Spleen (tissue), 11 donors: ENCODE results near the gene EEF1G. TPM values are rescaled to one million over a fixed set of nuclear protein-coding genes. Genes with fewer than 3 reads are reported as not detected.

Experiments used
- DNase-seq: peaks from one replicate; pipeline ENCODE4 v3.0.0-alpha.2; 2020
- H3K27ac ChIP-seq, 8 donors: fragments of 200-600 bp; sonication (generic) in 7 of 8; 1 replicate in 4 of 8; 2 replicates in 4 of 8; pipeline versions ENCODE4 v1.5.0 to v1.8.0; 2016 to 2021; ENCODE audit warnings: inconsistent platforms in 4 of 8, mild to moderate bottlenecking in 4 of 8, moderate library complexity in 1 of 8
- H3K27me3 ChIP-seq, 7 donors: fragments of 200-600 bp; sonication (generic) in 6 of 7; replicated peaks in 1 of 7; 1 replicate in 4 of 7; 2 replicates in 3 of 7; pipeline versions ENCODE4 v1.5.0 to v1.8.0; 2016 to 2021; ENCODE audit warnings: inconsistent platforms in 3 of 7, mild to moderate bottlenecking in 1 of 7
- H3K36me3 ChIP-seq, 6 donors: fragments of 200-600 bp; sonication (generic) in 5 of 6; 1 replicate in 4 of 6; 2 replicates in 2 of 6; pipeline versions ENCODE4 v1.5.0 to v1.8.0; 2016 to 2021; ENCODE audit warnings: inconsistent platforms in 2 of 6
- H3K4me1 ChIP-seq, 6 donors: fragments of 200-600 bp; sonication (generic) in 5 of 6; 1 replicate in 3 of 6; 2 replicates in 3 of 6; pipeline versions ENCODE4 v1.5.0 to v1.8.0; 2016 to 2021; ENCODE audit warnings: inconsistent platforms in 3 of 6
- H3K4me3 ChIP-seq, 8 donors: fragments of 200-600 bp; sonication (generic) in 7 of 8; 1 replicate in 4 of 8; 2 replicates in 4 of 8; pipeline versions ENCODE4 v1.5.0 to v1.8.0; 2016 to 2021; ENCODE audit warnings: inconsistent platforms in 4 of 8, mild to moderate bottlenecking in 4 of 8, moderate library complexity in 2 of 8
- H3K9me3 ChIP-seq, 8 donors: fragments of 200-600 bp; sonication (generic) in 7 of 8; 1 replicate in 4 of 8; 2 replicates in 4 of 8; pipeline versions ENCODE4 v1.5.0 to v1.8.0; 2016 to 2021; ENCODE audit warnings: inconsistent platforms in 4 of 8
- CTCF ChIP-seq, 11 experiments: fragments of 200-600 bp in 7 of 11; fragments of 450-650 bp in 4 of 11; sonication (generic) in 4 of 11; IDR thresholded peaks in 8 of 11; conservative IDR thresholded peaks in 3 of 11; 1 replicate in 7 of 11; 2 replicates in 4 of 11; pipeline versions ENCODE4 v1.4.0 to v1.8.0; 2016 to 2021; ENCODE audit warnings: antibody characterized with exemption in 11 of 11, inconsistent platforms in 4 of 11, mild to moderate bottlenecking in 1 of 11
- POLR2A ChIP-seq, 3 donors: fragments of 450-650 bp; IDR thresholded peaks; one replicate each; pipeline ENCODE4 v1.5.1; 2017; ENCODE audit warnings: antibody characterized with exemption in 3 of 3, mild to moderate bottlenecking in 1 of 3
- POLR2AphosphoS5 ChIP-seq, 3 donors: sonication (generic); formaldehyde crosslinking; IDR thresholded peaks; one replicate each; pipeline ENCODE4 v1.5.1; 2017; ENCODE audit warnings: antibody characterized with exemption in 3 of 3
- WGBS, 5 donors: extraction: QIAGEN DNeasy Blood & Tissue Kit in 3 of 5; methylation state at CpG; one replicate each; pipeline versions ENCODE4 v1.1.5 to v1.1.7; 2013 to 2018; 5-methylcytosine and 5-hydroxymethylcytosine counted together
- intact Hi-C: fragments of 100-400 bp; cut with DNase I; formaldehyde crosslinking; loops from one replicate; pipeline ENCODE4 v1.15.0; 2023; ENCODE audit warnings: low total_unique reads
- microRNA-seq, 3 donors: library from miRNA; unstranded; fragments of <30 nt; microRNA quantifications; one replicate each; pipeline versions ENCODE4 to v1.1.0, GENCODE V29; 2019 to 2020
- polyA plus RNA-seq, 3 donors: library from polyadenylated mRNA; stranded (reverse); fragments of 200-250 nt; gene quantifications; one replicate each; pipeline ENCODE4 v1.2.1, GENCODE V29; 2013
- small RNA-seq, 4 donors: library from RNA; depleted of rRNA; stranded (forward); fragments of <200 nt; gene quantifications; one replicate each; pipeline ENCODE3, GENCODE V24; 2016
- total RNA-seq, 7 donors: library from RNA; depleted of rRNA in 3 of 7; stranded (reverse); fragments of >200 nt in 3 of 7; fragmentation: NEBNext Ultra II Directional in 4 of 7; extraction: Animal tissue kit (Norgen Biotek cat#: 25700) in 4 of 7; gene quantifications; one replicate each; pipeline versions ENCODE4 v1.1.0 to v1.2.1, GENCODE V29; 2016 to 2021
- donor health status: healthy with polysubstance abuse.
- donor health status: DM: no; HTN: no; CAD: no; lungs with moderate emphysema.
- donor health status: DM: no; HTN: no; CAD: no.
- donor health status: Bipolar disorder and iron deficiency.
- donor health status: healthy.
- donor health status: DM: no; HTN: no; CAD: no.
- donor health status: DM: yes; HTN: yes; CAD: no.

The EEF1G gene
- total and polyA plus RNA-seq, 10 donors = 989 to 2,501 (median 1,368) TPM

- Histone ChIP-seq H3K27ac (no peak overlapping the region), H3K27me3 (no peaks in the 10 kb centered on the region), H3K4me3 (no peak overlapping the region), H3K9me3 (no peaks in the 10 kb centered on the region), H3K4me1 (peaks cover 0 to 7% (median 0%) of the 10 kb centered on the region in 6 donors), H3K36me3 (peaks cover 0 to 75% (median 34%) of the 10 kb centered on the region in 6 donors)
- WGBS, 5 donors = 88 to 94% (median 91%) methylated on average over 14 of the region's 14 CpGs
- DNase-seq = no peak
- TF ChIP-seq POLR2AphosphoS5 (IDR thresholded peaks at IDR 0.05) (no peak), CTCF (IDR thresholded peaks at IDR 0.05 in 8 of 11, conservative IDR thresholded peaks at IDR 0.05 in 3 of 11) (no peak)
- intact Hi-C loops = no loop called here
Observed at GRCh38 chr11:62516736-62517371, 56.8 kb downstream of the EEF1G start.

- no peak for TF ChIP-seq POLR2AphosphoS5 (IDR thresholded peaks at IDR 0.05)
- no peak for TF ChIP-seq POLR2A (IDR thresholded peaks at IDR 0.05)
- no peak for TF ChIP-seq CTCF (IDR thresholded peaks at IDR 0.05 in 8 of 11, conservative IDR thresholded peaks at IDR 0.05 in 3 of 11)
- Histone ChIP-seq H3K27me3 (no peaks in the 10 kb centered on the region), H3K36me3 (peaks cover 0 to 48% (median 25%) of the 10 kb centered on the region in 6 donors), H3K9me3 (no peaks in the 10 kb centered on the region), H3K27ac (no peak overlapping the region), H3K4me3 (no peak overlapping the region), H3K4me1 (peaks cover 0 to 9% (median 1%) of the 10 kb centered on the region in 6 donors)
- DNase-seq = no peak
- 69 to 82% (median 79%) methylated on average over 5 to 7 of the region's 7 CpGs for WGBS, 5 donors
- intact Hi-C loops = no loop called here
Observed at GRCh38 chr11:62514151-62514550, 59.5 kb downstream of the EEF1G start.

- WGBS, 5 donors = 90 to 95% (median 92%) methylated on average over 10 of the region's 10 CpGs
- intact Hi-C loops = no loop called here
- Histone ChIP-seq H3K9me3 (no peaks in the 10 kb centered on the region), H3K27me3 (no peaks in the 10 kb centered on the region), H3K27ac (no peak overlapping the region), H3K36me3 (peaks cover 0 to 42% (median 23%) of the 10 kb centered on the region in 6 donors), H3K4me3 (no peak overlapping the region), H3K4me1 (peaks cover 0 to 15% (median 6%) of the 10 kb centered on the region in 6 donors)
- TF ChIP-seq POLR2AphosphoS5 (IDR thresholded peaks at IDR 0.05) (no peak), CTCF (IDR thresholded peaks at IDR 0.05 in 8 of 11, conservative IDR thresholded peaks at IDR 0.05 in 3 of 11) (no peak), POLR2A (IDR thresholded peaks at IDR 0.05) (no peak)
- no peak for DNase-seq
Observed at GRCh38 chr11:62513626-62514025, 60.1 kb downstream of the EEF1G start.

- Histone ChIP-seq H3K9me3 (no peaks in the 10 kb centered on the region), H3K4me3 (no peak overlapping the region), H3K36me3 (peaks cover 0 to 36% (median 17%) of the 10 kb centered on the region in 6 donors), H3K27ac (no peak overlapping the region), H3K4me1 (peaks cover 0 to 21% (median 12%) of the 10 kb centered on the region in 6 donors), H3K27me3 (no peaks in the 10 kb centered on the region)
- WGBS, 5 donors = 69 to 89% (median 82%) methylated on average over 8 of the region's 8 CpGs
- TF ChIP-seq CTCF (IDR thresholded peaks at IDR 0.05 in 8 of 11, conservative IDR thresholded peaks at IDR 0.05 in 3 of 11) (no peak), POLR2AphosphoS5 (IDR thresholded peaks at IDR 0.05) (no peak), POLR2A (IDR thresholded peaks at IDR 0.05) (no peak)
- DNase-seq = no peak
- intact Hi-C loops = no loop called here
Observed at GRCh38 chr11:62512961-62513360, 60.7 kb downstream of the EEF1G start.

Small RNA genes within 50 kb of the gene (microRNA-seq; reads per million reads assigned to microRNA genes)
- 0.70 to 1.1 (median 1.1) reads per million in 3 donors for gene MIR6747

Small RNA genes within 50 kb of the gene (small RNA-seq; reads per million reads assigned to genes)
- gene AP001458.1 = 0 reads per million in 4 donors
- 0 reads per million in 4 donors for gene EEF1G
- 0 to 0.06 (median 0) reads per million in 4 donors for gene MIR6747

Other genes starting within 250 kb of the EEF1G start
- 10 to 100 TPM in 1 of 7 donors, 1 to 10 TPM in 6; 3.4 to 23.4 (median 8.1) TPM for gene ASRGL1, start 236.4 kb downstream of the EEF1G start, total RNA-seq
- 1 to 10 TPM; 2.9 to 4.5 (median 3.1) TPM for gene ASRGL1, start 236.4 kb downstream of the EEF1G start, polyA plus RNA-seq
- not detected for gene SCGB1A1, start 154.9 kb downstream of the EEF1G start, total RNA-seq
- gene SCGB1A1, start 154.9 kb downstream of the EEF1G start, polyA plus RNA-seq = under 1 TPM in 1 of 3 donors, not detected in 2; 0.35 TPM
- gene AHNAK, start 27.1 kb downstream of the EEF1G start, total RNA-seq = 100 to 1,000 TPM; 168 to 370 (median 289) TPM
- 10 to 100 TPM; 11.8 to 24.0 (median 12.0) TPM for gene AHNAK, start 27.1 kb downstream of the EEF1G start, polyA plus RNA-seq
- 10 to 100 TPM; 14.4 to 30.9 (median 20.1) TPM for gene TUT1, start 17.6 kb upstream of the EEF1G start, total RNA-seq
- gene TUT1, start 17.6 kb upstream of the EEF1G start, polyA plus RNA-seq = 10 to 100 TPM; 14.5 to 24.1 (median 16.1) TPM
- gene MTA2, start 28.0 kb upstream of the EEF1G start, total RNA-seq = 100 to 1,000 TPM; 102 to 154 (median 114) TPM
- 10 to 100 TPM; 55.3 to 94.6 (median 58.5) TPM for gene MTA2, start 28.0 kb upstream of the EEF1G start, polyA plus RNA-seq
- 100 to 1,000 TPM in 5 of 7 donors, 10 to 100 TPM in 2; 46.7 to 159 (median 116) TPM for gene EML3, start 38.9 kb upstream of the EEF1G start, total RNA-seq
- gene EML3, start 38.9 kb upstream of the EEF1G start, polyA plus RNA-seq = 100 to 1,000 TPM in 1 of 3 donors, 10 to 100 TPM in 2; 51.0 to 116 (median 78.6) TPM
- 1 to 10 TPM; 4.3 to 8.8 (median 5.6) TPM for gene ROM1, start 39.4 kb upstream of the EEF1G start, total RNA-seq
- 10 to 100 TPM in 1 of 3 donors, 1 to 10 TPM in 2; 4.2 to 15.0 (median 6.1) TPM for gene ROM1, start 39.4 kb upstream of the EEF1G start, polyA plus RNA-seq
- 10 to 100 TPM; 25.2 to 43.7 (median 37.1) TPM for gene B3GAT3, start 48.1 kb upstream of the EEF1G start, total RNA-seq
- gene B3GAT3, start 48.1 kb upstream of the EEF1G start, polyA plus RNA-seq = 10 to 100 TPM; 41.9 to 65.7 (median 63.1) TPM
- 100 to 1,000 TPM; 122 to 245 (median 198) TPM for gene GANAB, start 72.7 kb upstream of the EEF1G start, total RNA-seq
- 10 to 100 TPM; 49.0 to 72.4 (median 53.6) TPM for gene GANAB, start 72.7 kb upstream of the EEF1G start, polyA plus RNA-seq
- gene INTS5, start 79.4 kb upstream of the EEF1G start, total RNA-seq = 10 to 100 TPM; 16.9 to 34.5 (median 24.8) TPM
- 10 to 100 TPM in 1 of 3 donors, 1 to 10 TPM in 2; 4.4 to 13.7 (median 7.0) TPM for gene INTS5, start 79.4 kb upstream of the EEF1G start, polyA plus RNA-seq
- gene C11orf98, start 91.3 kb upstream of the EEF1G start, total RNA-seq = 10 to 100 TPM; 30.9 to 43.7 (median 42.5) TPM
- 100 to 1,000 TPM; 144 to 164 (median 152) TPM for gene C11orf98, start 91.3 kb upstream of the EEF1G start, polyA plus RNA-seq
- 10 to 100 TPM in 6 of 7 donors, 1 to 10 TPM in 1; 3.0 to 19.4 (median 13.2) TPM for gene CSKMT, start 91.4 kb upstream of the EEF1G start, total RNA-seq
- 10 to 100 TPM; 32.6 to 59.4 (median 40.3) TPM for gene CSKMT, start 91.4 kb upstream of the EEF1G start, polyA plus RNA-seq
- gene UQCC3, start 97.8 kb upstream of the EEF1G start, total RNA-seq = 1 to 10 TPM; 4.9 to 6.5 (median 5.9) TPM
- gene UQCC3, start 97.8 kb upstream of the EEF1G start, polyA plus RNA-seq = 10 to 100 TPM; 20.2 to 23.7 (median 23.3) TPM
- gene LBHD1, start 98.4 kb upstream of the EEF1G start, total RNA-seq = 10 to 100 TPM in 6 of 7 donors, 1 to 10 TPM in 1; 10.0 to 20.2 (median 12.8) TPM
- gene LBHD1, start 98.4 kb upstream of the EEF1G start, polyA plus RNA-seq = 10 to 100 TPM in 2 of 3 donors, 1 to 10 TPM in 1; 7.3 to 21.2 (median 15.1) TPM
- gene UBXN1, start 105.2 kb upstream of the EEF1G start, total RNA-seq = 100 to 1,000 TPM in 6 of 7 donors, 10 to 100 TPM in 1; 93.8 to 158 (median 128) TPM
- 100 to 1,000 TPM; 198 to 209 (median 203) TPM for gene UBXN1, start 105.2 kb upstream of the EEF1G start, polyA plus RNA-seq
- not detected for gene LRRN4CL, start 115.6 kb upstream of the EEF1G start, total RNA-seq
- under 1 TPM; 0.04 to 0.48 (median 0.17) TPM for gene LRRN4CL, start 115.6 kb upstream of the EEF1G start, polyA plus RNA-seq
- gene BSCL2, start 133.5 kb upstream of the EEF1G start, total RNA-seq = 10 to 100 TPM; 25.6 to 66.0 (median 34.4) TPM
- 10 to 100 TPM; 47.7 to 62.6 (median 47.8) TPM for gene BSCL2, start 133.5 kb upstream of the EEF1G start, polyA plus RNA-seq
- not detected for gene GNG3, start 133.8 kb upstream of the EEF1G start, total RNA-seq
- under 1 TPM in 2 of 3 donors, not detected in 1; 0.12 to 0.13 TPM for gene GNG3, start 133.8 kb upstream of the EEF1G start, polyA plus RNA-seq
- 10 to 100 TPM; 39.3 to 62.8 (median 48.5) TPM for gene HNRNPUL2, start 153.6 kb upstream of the EEF1G start, total RNA-seq
- 10 to 100 TPM; 26.4 to 37.1 (median 29.3) TPM for gene HNRNPUL2, start 153.6 kb upstream of the EEF1G start, polyA plus RNA-seq
- 10 to 100 TPM; 25.4 to 47.1 (median 30.5) TPM for gene TTC9C, start 154.6 kb upstream of the EEF1G start, total RNA-seq
- gene TTC9C, start 154.6 kb upstream of the EEF1G start, polyA plus RNA-seq = 10 to 100 TPM; 27.8 to 35.6 (median 33.4) TPM
- gene ZBTB3, start 180.3 kb upstream of the EEF1G start, total RNA-seq = 10 to 100 TPM in 5 of 7 donors, 1 to 10 TPM in 2; 6.6 to 14.5 (median 11.1) TPM
- gene ZBTB3, start 180.3 kb upstream of the EEF1G start, polyA plus RNA-seq = 1 to 10 TPM; 3.2 to 4.9 (median 3.9) TPM
- gene POLR2G, start 187.7 kb upstream of the EEF1G start, total RNA-seq = 10 to 100 TPM; 52.1 to 74.0 (median 60.2) TPM
- gene POLR2G, start 187.7 kb upstream of the EEF1G start, polyA plus RNA-seq = 100 to 1,000 TPM; 129 to 153 (median 135) TPM
- 10 to 100 TPM; 16.6 to 28.8 (median 23.7) TPM for gene TAF6L, start 197.5 kb upstream of the EEF1G start, total RNA-seq
- 10 to 100 TPM; 11.9 to 37.5 (median 21.1) TPM for gene TAF6L, start 197.5 kb upstream of the EEF1G start, polyA plus RNA-seq
- gene TMEM179B, start 213.5 kb upstream of the EEF1G start, total RNA-seq = 10 to 100 TPM; 39.0 to 80.8 (median 48.3) TPM
- gene TMEM179B, start 213.5 kb upstream of the EEF1G start, polyA plus RNA-seq = 10 to 100 TPM; 46.1 to 57.1 (median 54.6) TPM
- 10 to 100 TPM; 11.2 to 27.8 (median 13.6) TPM for gene TMEM223, start 218.1 kb upstream of the EEF1G start, total RNA-seq
- 10 to 100 TPM; 19.0 to 32.8 (median 25.0) TPM for gene TMEM223, start 218.1 kb upstream of the EEF1G start, polyA plus RNA-seq
- 100 to 1,000 TPM in 4 of 7 donors, 10 to 100 TPM in 3; 87.7 to 125 (median 118) TPM for gene NXF1, start 231.5 kb upstream of the EEF1G start, total RNA-seq
- gene NXF1, start 231.5 kb upstream of the EEF1G start, polyA plus RNA-seq = 100 to 1,000 TPM in 2 of 3 donors, 10 to 100 TPM in 1; 83.1 to 271 (median 194) TPM